PC-3 (cell line): ENCODE measurements around the gene ZNF516. TPM values are rescaled to one million over a fixed set of nuclear protein-coding genes. Genes with fewer than 3 reads are reported as not detected.

ENCODE experiments used
- ATAC-seq: fragments of 200-7000 bp; cut with Tn5 transposase; 2 replicates; pipeline ENCODE4 v1.9.1; 2020; ENCODE audit warnings: mild to moderate bottlenecking, moderate library complexity
- BruUV-seq: library from RNA; stranded (reverse); fragments of 400-500 nt; replicated peaks from 2 replicates; lab custom pipeline; 2021; lab: Mats Ljungman, UMichigan
- CTCF ChIA-PET: fragments of 300-600 bp; sonication (Branson Sonifier 250); formaldehyde crosslinking; loops from one replicate; lab custom pipeline; 2022; ENCODE audit warnings: antibody characterized with exemption; lab: Charles Lee
- POLR2A ChIA-PET: fragments of 300-600 bp; sonication (Branson Sonifier 250); formaldehyde crosslinking; loops from one replicate; lab custom pipeline; 2022; ENCODE audit warnings: antibody characterized with exemption; ENCODE audit not compliant: unreplicated experiment; lab: Charles Lee
- DNase-seq: peaks from one replicate; pipeline ENCODE4 v3.0.0-alpha.2; 2015
- H2AFZ ChIP-seq: fragments of 300-600 bp; sonication (generic); 2 replicates; pipeline ENCODE4 v1.6.0; 2016; ENCODE audit warnings: antibody characterized with exemption, low read length
- H3F3A ChIP-seq: fragments of 300-600 bp; sonication (generic); one replicate; pipeline ENCODE4 v1.6.0; 2017; ENCODE audit warnings: antibody characterized with exemption, low read length, control low read depth, mild to moderate bottlenecking; ENCODE audit not compliant: unreplicated experiment
- H3K27ac ChIP-seq: fragments of 300-600 bp; sonication (generic); 2 replicates; pipeline ENCODE4 v1.5.1; 2016; ENCODE audit warnings: mild to moderate bottlenecking, low read length
- H3K27me3 ChIP-seq: fragments of 300-600 bp; sonication (generic); 2 replicates; pipeline ENCODE4 v1.6.1; 2016; ENCODE audit warnings: low read length, mixed read lengths
- H3K36me3 ChIP-seq: fragments of 300-600 bp; sonication (generic); 2 replicates; pipeline ENCODE4 v1.6.1; 2016; ENCODE audit warnings: low read depth, mixed run types, low read length, mixed read lengths
- H3K4me1 ChIP-seq: fragments of 300-600 bp; sonication (generic); 2 replicates; pipeline ENCODE4 v1.5.1; 2016; ENCODE audit warnings: low read length; ENCODE audit not compliant: insufficient read depth
- H3K4me2 ChIP-seq: fragments of 300-600 bp; sonication (generic); 2 replicates; pipeline ENCODE4 v1.6.0; 2016; ENCODE audit warnings: low read length
- H3K4me3 ChIP-seq: fragments of 300-600 bp; sonication (generic); 2 replicates; pipeline ENCODE4 v1.5.1; 2016; ENCODE audit warnings: mild to moderate bottlenecking, low read length, mixed read lengths
- H3K79me2 ChIP-seq: fragments of 300-600 bp; sonication (generic); 2 replicates; pipeline ENCODE4 v1.6.1; 2017; ENCODE audit warnings: low read length, mixed read lengths
- H3K9ac ChIP-seq: fragments of 300-600 bp; sonication (generic); 2 replicates; pipeline ENCODE4 v1.6.0; 2016; ENCODE audit warnings: mild to moderate bottlenecking, low read length
- H3K9me2 ChIP-seq: fragments of 300-600 bp; sonication (generic); replicated peaks from 2 replicates; pipeline ENCODE4 v1.6.1; 2016; ENCODE audit warnings: mixed run types, low read length, mixed read lengths
- H3K9me3 ChIP-seq: fragments of 300-600 bp; sonication (generic); 2 replicates; pipeline ENCODE4 v1.6.1; 2016; ENCODE audit warnings: low read length, mixed read lengths
- H4K20me1 ChIP-seq: fragments of 300-600 bp; sonication (generic); 2 replicates; pipeline ENCODE4 v1.6.1; 2016; ENCODE audit warnings: low read length, mixed read lengths
- EZH2 ChIP-seq: fragments of 300-600 bp; sonication (generic); IDR thresholded peaks from one replicate; pipeline ENCODE4 v1.6.1; 2017; ENCODE audit warnings: antibody characterized with exemption, mild to moderate bottlenecking, low read length; ENCODE audit not compliant: unreplicated experiment
- EZH2phosphoT487 ChIP-seq: fragments of 300-600 bp; sonication (generic); IDR thresholded peaks from 2 replicates; pipeline ENCODE4 v1.6.1; 2018; ENCODE audit warnings: mild to moderate bottlenecking, antibody characterized with exemption, low read length, borderline replicate concordance
- intact Hi-C: fragments of 100-400 bp; cut with micrococcal nuclease; formaldehyde crosslinking; loops from 2 replicates; pipeline ENCODE4 v1.9.0; 2023
- total RNA-seq: library from RNA; depleted of rRNA; stranded (reverse); fragments of >200 nt; gene quantifications from 2 replicates; pipeline ENCODE4 v1.2.3, GENCODE V29; 2014
- TF ChIP-seq, protein P1 (sequence below): fragments of 300-600 bp; sonication (generic); conservative IDR thresholded peaks from 2 replicates; pipeline ENCODE4 v1.5.1; 2017; ENCODE audit warnings: antibody characterized with exemption, low read depth, mild to moderate bottlenecking, low read length

Gene ZNF516
- total RNA-seq, 1 experiment from 2014 or later: 4.0 TPM

DNA sequence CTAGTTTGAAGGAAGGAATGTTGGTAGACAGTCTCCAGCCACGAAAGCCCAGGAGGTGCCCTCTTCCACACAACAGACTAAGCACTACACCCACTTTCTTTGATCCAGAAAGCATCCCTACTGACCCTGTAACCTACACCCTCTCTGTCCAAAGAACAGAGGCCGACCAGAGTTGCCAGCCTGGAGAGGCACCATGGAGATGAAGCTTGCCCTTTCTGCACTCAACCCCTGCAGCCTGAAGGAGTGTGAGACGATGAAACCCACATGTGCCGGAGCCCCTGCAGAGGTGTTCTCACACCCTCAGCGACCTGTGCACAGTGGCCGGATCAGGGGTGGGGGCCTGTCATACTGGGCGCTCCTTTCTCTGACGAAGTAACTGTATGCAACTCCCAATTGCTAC, 136.3 kb downstream of the ZNF516 start:
- H2AFZ ChIP-seq: no peak overlapping the region
- H3K9me3 ChIP-seq: no peaks in the 10 kb centered on the region
- no peak overlapping the region for H3K9ac ChIP-seq
- no peaks in the 10 kb centered on the region for H3K79me2 ChIP-seq
- DNase-seq: no peak
- intact Hi-C loops: no loop called here
- peaks cover 68% of the 10 kb centered on the region for H3K27me3 ChIP-seq
- POLR2A ChIA-PET: no interaction called here
- H3K27ac ChIP-seq: no peak overlapping the region
- H3K4me2 ChIP-seq: no peak overlapping the region
- no peaks in the 10 kb centered on the region for H3K9me2 ChIP-seq
- CTCF ChIA-PET: no interaction called here
- no peak for ATAC-seq
- H3F3A ChIP-seq: no peaks in the 10 kb centered on the region
- H3K4me3 ChIP-seq: no peak overlapping the region
- H4K20me1 ChIP-seq: no peaks in the 10 kb centered on the region
- TF ChIP-seq EZH2phosphoT487: no peak
- TF ChIP-seq EZH2: no peak
- TF ChIP-seq, protein P1, sequence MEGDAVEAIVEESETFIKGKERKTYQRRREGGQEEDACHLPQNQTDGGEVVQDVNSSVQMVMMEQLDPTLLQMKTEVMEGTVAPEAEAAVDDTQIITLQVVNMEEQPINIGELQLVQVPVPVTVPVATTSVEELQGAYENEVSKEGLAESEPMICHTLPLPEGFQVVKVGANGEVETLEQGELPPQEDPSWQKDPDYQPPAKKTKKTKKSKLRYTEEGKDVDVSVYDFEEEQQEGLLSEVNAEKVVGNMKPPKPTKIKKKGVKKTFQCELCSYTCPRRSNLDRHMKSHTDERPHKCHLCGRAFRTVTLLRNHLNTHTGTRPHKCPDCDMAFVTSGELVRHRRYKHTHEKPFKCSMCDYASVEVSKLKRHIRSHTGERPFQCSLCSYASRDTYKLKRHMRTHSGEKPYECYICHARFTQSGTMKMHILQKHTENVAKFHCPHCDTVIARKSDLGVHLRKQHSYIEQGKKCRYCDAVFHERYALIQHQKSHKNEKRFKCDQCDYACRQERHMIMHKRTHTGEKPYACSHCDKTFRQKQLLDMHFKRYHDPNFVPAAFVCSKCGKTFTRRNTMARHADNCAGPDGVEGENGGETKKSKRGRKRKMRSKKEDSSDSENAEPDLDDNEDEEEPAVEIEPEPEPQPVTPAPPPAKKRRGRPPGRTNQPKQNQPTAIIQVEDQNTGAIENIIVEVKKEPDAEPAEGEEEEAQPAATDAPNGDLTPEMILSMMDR: no peak
- BruUV-seq: no TSS peak
- H3K36me3 ChIP-seq: no peaks in the 10 kb centered on the region
- H3K4me1 ChIP-seq: no peaks in the 10 kb centered on the region

DNA sequence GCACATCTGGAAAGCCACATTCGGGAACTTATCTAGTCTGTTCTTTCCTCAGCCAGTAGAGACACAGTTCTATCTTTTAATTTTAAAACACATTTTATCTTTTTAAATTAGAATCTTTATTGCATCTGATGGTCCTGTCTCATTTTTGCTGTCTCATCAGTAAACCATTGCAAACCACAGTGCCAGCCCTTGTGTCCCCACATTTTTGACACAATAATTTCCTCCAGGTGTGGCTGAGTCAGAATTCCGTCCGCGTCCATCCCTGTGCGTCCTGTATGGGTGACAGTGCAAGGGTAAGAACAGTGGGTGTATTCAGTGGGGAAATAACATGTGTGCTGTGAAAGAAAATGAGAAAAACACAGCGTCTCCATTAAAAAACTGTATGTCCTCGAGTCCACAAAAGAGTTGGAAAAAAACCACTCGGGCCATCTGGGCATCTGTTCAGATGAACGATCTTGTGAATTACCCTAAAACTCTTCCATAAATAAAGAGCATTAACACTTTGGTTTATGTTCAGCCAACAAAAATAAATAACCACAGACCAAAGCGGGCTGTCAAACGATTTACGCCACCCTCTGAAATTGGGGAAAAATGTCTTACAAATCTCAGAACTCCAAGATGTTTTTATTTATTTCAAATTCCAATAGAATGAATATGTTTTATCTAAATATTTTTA, 137.3 kb downstream of the ZNF516 start:
- Histone ChIP-seq H2AFZ (no peak overlapping the region), H3K27ac (no peak overlapping the region), H3K4me1 (no peaks in the 10 kb centered on the region), H3K4me2 (no peak overlapping the region), H4K20me1 (no peaks in the 10 kb centered on the region), H3K9me2 (no peaks in the 10 kb centered on the region), H3K79me2 (no peaks in the 10 kb centered on the region), H3K9me3 (no peaks in the 10 kb centered on the region), H3K9ac (no peak overlapping the region), H3K36me3 (no peaks in the 10 kb centered on the region), H3F3A (no peaks in the 10 kb centered on the region), H3K4me3 (no peak overlapping the region), H3K27me3 (peaks cover 60% of the 10 kb centered on the region)
- intact Hi-C loops: no loop called here
- ChIA-PET POLR2A (no interaction called here), CTCF (no interaction called here)
- no peak for TF ChIP-seq EZH2phosphoT487
- TF ChIP-seq EZH2: no peak
- TF ChIP-seq, protein P1: no peak
- no TSS peak for BruUV-seq
- ATAC-seq (no peak), DNase-seq (no peak)

DNA sequence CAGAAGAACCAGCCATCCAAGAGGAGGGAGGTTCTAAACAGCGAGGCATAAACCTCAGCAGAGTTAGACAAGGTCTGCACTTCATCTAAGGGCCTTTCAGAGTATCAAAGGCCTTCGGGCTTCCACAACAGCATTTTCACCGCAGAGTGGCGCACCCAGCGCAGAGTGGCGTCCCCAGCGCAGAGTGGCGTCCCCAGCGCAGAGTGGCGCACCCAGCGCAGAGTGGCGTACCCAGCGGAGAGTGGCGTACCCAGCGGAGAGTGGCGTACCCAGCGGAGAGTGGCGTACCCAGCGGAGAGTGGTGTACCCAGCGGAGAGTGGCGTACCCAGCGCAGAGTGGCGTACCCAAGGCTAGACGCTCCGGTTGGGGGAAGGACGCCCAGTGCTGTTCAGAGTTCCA, 137.9 kb downstream of the ZNF516 start:
- H3K36me3 ChIP-seq: no peaks in the 10 kb centered on the region
- H3K4me1 ChIP-seq: no peaks in the 10 kb centered on the region
- no peaks in the 10 kb centered on the region for H3K79me2 ChIP-seq
- H3K27ac ChIP-seq: no peak overlapping the region
- no peak overlapping the region for H3K9ac ChIP-seq
- no peaks in the 10 kb centered on the region for H4K20me1 ChIP-seq
- H3K4me3 ChIP-seq: no peak overlapping the region
- H3K4me2 ChIP-seq: no peak overlapping the region
- peaks cover 60% of the 10 kb centered on the region for H3K27me3 ChIP-seq
- H2AFZ ChIP-seq: no peak overlapping the region
- DNase-seq (no peak), ATAC-seq (no peak)
- TF ChIP-seq EZH2 (no peak), EZH2phosphoT487 (no peak)
- TF ChIP-seq, protein P1: no peak
- H3K9me3 ChIP-seq: no peaks in the 10 kb centered on the region
- ChIA-PET CTCF (no interaction called here), POLR2A (no interaction called here)
- H3F3A ChIP-seq: no peaks in the 10 kb centered on the region
- no peaks in the 10 kb centered on the region for H3K9me2 ChIP-seq
- no TSS peak for BruUV-seq
- intact Hi-C loops: no loop called here
